GM21576 (cell line): ENCODE results near the gene SPOCK1.

ENCODE experiments used
- ATAC-seq: cut with Tn5 transposase; IDR thresholded peaks from one replicate; pipeline ENCODE4 v1.9.1; 2021; ENCODE audit warnings: mild to moderate bottlenecking, moderate library complexity; ENCODE audit not compliant: unreplicated experiment

SPOCK1 gene

DNA sequence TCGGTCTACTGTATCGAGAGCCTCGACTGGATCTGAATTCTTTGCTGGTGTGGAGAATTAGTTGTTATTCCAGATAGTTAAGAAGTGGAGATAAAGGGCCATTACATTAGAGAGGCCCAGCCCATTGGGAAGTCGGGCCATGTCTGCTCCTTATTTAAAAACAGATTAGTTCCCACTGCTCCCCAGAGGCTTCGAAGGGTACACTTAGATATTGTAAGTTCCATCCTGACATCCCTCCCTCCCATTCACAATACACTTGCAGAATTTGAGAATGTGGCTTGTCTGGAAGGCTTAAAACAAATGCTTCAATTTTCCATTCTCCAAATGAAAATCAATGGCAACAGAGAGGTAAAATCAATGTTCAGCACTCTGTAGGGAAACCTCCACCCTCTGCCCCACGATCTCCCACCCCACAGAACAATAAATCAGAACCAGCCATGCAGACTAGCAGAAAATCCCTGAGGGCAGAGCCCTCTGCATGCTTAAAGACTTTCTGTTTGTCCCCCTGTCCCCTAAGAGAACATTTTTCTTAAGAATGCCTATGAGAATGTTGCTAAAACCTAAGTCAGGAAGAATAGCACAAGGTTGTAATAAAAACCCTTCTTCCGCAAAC is 364.1 kb downstream of the SPOCK1 start:
- no peak for ATAC-seq

DNA sequence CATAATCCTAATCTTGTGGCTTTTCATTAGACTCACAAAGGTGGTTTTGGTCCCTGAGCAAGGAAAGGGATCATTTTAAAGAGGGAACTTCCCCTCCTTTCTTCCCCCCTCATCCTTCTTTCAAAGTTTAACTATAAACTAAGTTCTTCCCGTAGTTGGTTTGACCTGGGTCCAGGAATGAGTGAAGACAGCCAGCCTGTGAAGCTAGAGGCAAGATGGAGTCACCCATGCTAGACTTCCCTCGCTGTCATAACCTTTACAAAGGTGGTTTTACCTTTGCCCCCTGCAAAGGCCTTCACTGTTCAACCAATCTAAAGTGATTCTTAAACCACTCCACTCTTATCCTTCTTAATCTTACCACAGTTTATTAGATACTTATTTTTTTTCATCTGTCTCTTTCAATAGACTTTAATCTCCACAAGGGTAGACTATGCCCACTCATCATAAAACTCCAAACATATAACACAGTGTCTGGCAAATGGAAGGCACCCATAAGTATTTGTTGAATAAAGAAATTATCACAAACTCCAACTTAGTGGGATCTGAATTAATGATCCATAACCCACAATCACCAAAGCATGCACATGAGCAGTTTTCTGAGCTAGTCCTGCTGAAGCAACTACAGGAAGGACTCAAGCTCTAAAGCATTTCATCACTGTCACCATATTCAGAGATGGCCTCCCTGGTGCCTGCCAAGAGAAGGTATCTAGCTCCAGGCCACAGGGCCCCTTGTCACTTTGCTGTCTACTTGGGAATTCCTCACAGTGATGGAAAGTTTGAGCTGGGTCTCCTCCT is 369.0 kb downstream of the SPOCK1 start:
- no peak for ATAC-seq

DNA sequence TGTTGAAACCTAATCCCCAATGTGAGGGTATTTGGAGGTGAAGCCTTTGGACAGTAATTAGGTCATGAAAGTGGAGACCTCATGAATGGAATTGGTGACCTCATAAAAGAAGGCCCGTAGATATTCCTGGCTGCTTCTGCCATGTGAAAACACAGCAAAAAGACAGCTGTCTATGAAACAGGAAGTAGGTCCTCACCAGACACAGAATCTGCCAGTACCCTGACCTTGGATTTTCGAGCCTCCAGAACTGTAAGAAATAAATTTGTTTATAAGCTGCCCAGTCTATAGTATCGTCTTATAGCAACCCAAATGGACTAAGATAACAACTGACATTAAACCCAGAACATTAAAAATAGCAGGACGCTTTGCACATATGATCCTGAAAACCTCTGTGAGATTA is 371.1 kb downstream of the SPOCK1 start:
- ATAC-seq = no peak

DNA sequence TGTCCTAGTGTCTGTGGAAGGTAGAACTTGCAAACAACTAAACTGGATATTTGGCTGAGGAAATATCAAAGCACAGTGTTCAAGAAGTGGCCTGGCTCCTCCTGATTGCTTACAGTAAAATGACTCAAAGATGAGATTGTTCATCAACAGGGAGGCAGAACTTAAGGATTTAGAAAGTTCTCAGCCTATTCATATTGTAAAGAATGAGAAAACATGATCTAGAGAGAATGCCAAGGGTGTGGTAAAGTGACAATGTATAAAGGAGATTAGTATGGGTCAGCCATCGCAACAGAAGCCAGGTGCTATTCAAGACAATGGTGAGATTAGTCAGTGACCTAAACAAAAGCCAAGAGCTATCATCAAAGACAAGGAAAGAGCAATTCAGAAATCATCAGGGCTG is 372.3 kb downstream of the SPOCK1 start:
- ATAC-seq = no peak

DNA sequence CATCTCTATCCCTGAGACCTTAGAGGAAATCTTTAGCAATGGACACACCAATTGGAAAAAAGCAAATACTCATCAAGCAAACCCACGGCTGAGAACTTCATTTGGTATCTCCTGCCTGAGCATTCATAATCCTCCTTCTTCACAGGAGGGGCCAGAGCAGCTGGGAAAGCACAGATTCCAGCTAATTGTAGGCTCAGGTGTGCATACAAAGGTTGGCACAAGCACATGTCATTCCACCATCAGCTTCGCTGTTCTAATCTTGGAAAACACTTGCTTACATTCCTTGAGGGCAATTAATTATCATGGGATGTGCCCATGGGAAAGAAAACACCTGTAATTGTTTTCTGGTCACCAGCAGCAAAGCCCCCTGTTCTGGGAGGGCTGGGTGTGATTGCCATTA is 376.6 kb downstream of the SPOCK1 start:
- ATAC-seq = no peak

DNA sequence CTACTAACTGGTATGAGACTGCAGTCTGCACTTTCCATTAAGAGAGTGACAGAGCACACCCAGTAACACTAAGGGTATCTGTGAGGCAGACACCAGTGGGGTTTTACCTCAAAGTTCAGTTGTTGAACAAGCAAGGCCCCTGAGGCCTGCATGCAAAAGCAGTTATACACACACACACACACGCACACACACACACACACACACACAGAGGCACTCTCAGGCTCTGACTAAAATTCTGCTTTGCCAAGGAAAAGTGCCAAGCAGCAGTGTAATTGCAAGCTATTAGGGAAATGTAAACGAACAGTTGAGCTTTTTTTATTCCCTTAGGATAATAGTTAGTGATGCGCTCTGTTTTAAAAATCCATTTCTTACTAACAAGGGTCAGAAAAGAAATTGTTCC is 377.1 kb downstream of the SPOCK1 start:
- no peak for ATAC-seq

DNA sequence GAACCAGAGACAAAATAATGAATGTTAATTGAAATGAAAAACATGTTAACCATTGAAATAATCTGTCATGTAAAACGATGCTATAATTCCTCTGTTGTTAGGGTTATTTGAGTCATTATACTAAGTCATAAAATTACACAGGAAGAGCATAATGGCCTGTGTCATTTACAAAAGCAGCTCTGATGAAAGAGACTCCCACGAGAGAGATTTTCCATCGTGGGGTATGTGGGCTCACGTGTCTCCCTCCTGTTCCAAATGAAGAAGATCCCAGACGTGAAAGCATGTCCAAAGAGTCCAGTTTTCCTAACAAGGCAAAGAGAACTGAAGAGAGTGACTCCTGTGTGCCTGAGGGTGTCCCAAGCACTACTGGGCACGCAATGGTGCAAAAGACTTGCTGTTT is 379.8 kb downstream of the SPOCK1 start:
- ATAC-seq = no peak

DNA sequence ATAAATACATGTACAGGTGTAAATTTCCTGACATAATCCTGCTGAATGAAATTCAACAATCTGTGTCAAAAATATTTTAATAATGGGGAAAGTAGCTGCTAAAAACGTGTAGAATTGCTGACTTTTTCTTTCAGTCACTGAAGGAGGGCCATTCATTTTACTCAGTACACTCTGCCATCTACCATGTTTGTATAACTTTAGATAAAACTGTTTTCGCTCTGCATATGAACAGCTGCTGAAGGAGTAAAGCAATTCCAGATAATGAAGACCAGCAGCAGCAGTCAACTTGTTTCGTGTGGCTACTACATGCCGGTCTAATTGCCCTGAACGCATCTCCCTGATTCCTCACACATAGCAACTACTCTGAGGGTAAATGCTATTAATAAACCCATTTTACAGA is 380.5 kb downstream of the SPOCK1 start:
- ATAC-seq = no peak

DNA sequence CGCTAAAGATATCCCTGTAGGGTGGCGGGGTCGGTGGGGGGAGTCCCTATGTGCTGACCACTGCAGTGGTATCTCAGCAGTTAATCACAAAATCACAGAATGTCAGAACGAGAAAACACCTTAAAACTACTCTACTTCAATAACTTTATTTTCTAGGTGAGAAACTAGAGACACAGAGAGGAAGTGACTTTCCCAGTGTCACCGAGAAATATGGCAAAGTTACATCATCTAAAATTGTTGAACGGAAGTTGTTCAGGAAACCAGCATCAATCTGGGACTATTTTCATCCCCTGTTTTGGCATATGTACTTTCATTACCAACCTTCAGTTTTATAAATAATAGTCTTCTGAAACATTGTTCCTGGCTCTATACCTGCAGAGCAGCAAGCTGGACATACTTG is 384.0 kb downstream of the SPOCK1 start:
- ATAC-seq = no peak

DNA sequence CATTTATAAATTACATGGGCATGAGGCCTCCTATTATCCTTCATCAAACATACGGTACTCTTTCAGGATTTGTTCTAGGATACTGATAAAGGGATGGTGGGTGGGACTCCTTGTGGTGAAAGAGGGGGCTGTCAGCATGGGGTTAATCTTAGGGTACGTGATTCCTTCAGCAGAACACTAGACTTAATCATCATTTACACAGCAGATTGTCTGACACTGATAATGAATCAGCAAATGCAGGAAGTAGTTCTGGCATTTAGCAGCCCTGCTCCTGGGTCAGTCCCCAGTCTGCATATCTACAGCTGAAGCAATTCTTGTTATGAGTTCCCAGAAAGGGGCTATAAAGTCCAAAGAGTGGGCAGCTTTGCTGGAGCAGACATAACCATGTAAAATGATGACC is 384.6 kb downstream of the SPOCK1 start:
- ATAC-seq = no peak

DNA sequence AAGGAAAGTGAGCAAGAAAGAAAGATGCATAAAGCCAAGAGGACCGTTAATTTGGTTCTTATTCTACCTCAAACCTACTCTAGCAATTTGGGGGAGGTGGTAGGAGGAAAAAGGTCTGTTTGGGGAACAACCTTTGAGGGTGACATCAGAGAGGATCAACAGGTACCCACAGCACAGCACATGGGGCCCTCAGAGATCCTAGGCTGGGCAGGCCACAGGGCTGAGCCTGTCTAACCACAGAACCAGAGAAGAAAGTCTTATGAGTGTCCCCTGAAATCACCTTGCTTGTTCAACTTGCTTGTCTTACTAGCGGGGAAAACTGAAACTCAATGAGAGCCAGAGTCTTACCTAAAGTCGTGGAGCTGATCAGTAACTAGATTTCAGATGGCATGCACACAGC is 385.2 kb downstream of the SPOCK1 start:
- no peak for ATAC-seq

DNA sequence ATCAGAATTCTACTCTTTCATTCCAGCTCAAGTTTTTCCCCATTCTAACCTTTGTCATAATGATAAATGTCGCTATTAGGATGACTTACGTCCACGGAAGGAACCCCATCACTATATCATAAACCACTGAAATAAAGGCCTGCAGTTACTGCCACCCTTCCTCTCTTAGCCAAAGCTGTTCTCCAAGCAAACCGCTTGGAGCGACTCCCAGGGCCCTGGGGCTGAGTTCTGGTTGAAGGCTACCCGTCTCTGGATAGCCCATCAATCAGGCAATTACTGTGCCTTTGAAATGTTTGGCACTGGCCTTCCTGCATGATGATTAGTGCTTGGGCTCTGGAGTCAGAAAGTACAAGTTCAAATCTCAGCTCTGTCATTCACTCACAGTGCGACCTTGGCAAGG is 386.0 kb downstream of the SPOCK1 start:
- ATAC-seq = no peak

DNA sequence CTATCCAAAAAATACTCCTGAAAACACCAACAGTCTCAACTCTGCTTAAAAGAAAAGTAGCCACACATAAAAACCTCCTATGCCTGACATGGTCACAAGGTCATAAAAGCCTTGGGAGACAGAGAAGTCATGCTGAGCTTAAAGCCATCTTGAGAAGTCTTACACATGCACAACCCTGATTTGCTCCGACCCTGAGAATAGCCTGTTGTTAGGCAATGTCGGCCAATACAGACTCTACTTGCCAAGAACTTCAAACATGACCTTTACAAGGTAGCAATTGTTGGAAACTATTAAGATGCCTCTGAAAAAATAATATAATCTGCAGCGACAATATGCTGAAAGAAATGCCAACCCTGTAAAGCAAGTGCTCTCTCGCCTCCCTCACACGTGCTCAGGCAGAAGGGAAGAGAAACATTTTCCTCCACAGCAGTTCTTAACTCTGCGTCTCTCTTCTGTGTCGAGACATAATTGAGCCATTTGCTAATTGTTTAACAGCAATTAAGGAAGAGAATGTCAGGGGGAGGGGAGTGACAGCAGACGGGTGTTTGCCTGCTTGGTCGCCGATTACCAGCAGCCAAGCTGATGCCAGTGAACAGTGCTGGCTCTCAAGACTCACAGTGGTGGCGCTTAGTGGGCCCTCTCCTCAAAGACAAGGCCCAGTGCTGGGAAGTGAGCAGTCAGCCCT is 393.6 kb downstream of the SPOCK1 start:
- ATAC-seq = no peak

DNA sequence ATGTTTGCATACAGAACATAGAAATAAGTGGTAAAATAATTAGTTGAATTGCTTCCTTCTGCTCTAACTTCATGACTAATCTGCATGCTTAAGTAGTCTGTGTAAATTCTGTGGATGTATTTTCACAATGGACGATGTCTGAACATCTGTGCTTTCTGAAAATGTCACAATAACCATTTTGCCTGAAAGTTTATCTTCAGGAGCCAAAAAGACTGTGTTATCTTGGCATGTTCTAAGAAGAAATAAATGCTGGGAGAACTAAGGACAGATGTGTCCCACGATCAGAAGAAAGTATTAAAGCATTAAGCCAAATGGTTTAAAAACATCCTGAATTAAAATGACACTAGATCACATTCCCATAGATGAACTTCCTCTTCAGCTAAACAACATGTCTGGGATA is 397.6 kb downstream of the SPOCK1 start:
- no peak for ATAC-seq

DNA sequence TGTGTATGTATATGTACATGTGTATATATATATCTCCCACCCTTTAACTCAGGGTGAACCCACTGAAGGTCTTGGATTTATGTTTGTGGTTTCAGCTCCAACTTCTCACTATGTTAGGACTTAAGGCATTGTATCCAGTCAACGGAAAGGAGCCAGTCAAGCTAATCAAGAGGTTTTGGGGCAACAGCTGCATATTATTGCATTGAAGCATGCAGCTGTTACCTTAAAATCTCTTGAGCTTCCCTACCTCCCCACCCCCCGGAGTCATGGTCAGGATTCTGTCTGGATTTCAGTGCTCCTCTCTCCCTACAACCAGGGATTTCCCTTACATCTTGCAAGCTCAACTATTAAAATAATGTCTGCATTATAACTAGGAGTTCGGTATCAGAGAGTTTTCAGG is 399.5 kb downstream of the SPOCK1 start:
- ATAC-seq = no peak

DNA sequence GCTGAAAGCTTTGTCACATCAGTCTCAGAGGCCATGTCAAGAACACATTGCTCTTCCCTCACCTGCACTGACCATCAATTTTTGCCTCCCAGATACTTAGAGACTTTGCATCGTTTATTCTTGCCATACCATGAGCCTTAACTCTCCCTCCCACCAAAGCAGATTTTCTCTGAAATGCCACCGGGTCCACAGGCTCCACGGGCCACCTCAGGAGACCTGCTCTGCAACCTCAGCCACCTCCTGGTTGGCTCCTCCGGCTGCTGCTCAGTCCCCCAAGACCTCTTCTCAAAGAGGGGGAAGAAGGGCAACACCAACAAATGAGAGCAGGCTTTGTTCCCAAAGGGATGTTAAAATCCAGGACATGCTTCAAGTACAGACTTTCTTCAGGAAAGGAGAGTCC is 400.5 kb downstream of the SPOCK1 start:
- no peak for ATAC-seq

DNA sequence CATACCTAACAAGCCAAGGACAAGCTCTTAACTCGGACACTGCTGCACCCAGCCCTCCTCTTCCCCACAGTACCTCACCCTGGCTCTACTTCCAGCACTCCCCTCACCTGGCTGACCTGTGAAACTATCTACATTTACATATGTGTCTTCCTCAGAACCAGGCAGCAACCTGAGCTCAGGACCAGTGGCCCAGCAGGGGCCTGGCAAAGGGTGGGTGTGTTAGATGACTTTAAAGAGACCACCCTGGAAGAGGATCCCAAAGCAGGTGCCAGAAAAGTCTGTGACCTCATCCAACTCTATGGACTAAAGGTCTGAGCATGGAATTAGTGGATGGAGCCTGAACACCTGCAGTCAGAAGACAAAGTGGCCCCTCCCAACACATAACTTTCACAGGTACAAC is 400.9 kb downstream of the SPOCK1 start:
- no peak for ATAC-seq

DNA sequence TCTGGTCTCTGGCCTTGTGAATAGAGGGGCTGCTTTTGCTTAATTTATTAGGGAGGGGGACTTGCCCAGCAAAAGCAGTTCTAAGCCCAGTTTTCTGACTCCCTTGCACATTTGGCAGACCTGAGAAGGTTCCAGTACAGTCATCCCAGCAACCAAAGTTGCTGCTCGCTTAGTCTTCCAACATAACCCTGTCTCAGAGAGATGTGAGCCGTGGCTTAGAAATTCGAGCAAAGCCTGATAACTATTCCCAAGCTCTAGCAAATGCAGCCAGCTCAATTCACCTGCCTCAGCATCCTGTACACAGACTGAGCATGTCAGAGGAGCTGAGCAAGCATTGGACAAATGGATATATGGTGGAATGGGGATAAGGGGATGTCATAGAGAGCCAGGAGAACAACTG is 401.9 kb downstream of the SPOCK1 start:
- no peak for ATAC-seq

DNA sequence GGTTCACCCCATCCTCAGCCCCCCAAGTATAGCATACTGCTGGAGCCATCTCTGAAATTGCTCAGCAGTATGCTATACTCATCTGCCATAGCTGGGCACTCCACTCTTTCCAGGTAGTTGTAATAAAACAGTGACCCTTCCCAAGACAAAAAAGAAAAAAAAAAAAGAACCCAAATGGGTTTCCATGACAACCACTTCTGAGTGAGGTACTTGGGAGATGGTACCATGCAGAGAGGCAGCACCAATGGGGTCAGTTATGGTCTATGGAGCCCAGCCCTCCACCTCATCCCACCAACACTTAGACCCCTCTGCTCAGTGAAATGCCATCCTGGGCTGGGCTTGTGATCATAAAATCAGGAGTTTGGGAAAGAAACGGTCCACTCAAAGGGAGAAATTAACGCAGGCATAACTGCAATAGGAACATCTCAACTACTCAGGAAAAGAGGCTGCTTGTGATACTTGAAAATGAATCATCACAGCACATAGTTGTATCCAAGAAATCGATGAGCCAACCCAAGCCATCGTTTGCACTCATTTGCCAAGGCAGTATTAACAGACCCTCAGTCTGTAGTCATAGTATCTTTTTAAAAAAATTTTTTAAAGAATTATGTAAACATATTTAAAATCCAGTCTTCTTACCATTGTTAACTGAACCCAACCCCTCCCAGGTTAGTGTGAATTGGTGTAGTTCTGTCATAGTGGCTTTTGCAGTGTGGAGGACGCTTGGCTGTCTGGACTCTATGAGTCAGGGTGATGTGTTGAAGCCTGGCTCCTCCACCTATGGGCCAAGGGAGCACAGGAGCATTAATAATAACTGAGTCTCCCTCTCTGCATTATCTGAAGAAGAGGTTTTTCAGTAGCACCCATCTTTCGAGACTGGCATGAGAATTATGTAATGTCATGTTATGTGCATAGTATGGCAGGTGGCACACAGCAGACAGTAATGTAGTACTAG is 402.7 kb downstream of the SPOCK1 start:
- ATAC-seq = no peak

DNA sequence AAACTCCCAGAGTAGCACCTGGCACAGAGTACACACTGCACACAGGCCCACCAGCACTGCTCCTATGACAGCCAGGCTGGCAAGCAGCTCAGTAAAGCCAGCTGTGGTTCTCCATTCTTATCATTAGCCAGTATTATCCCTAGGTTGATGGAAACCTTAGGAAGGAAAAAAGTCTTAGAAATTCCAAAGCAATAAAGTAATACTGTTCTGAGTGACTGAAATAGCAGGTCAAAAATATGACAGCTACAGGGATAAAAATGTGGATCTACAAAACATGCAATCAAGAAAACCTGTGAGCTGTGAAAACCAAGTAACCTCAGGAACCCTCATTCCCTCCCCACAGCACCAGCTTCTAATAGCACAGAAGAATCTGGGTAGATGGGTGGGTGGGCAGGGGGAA is 403.5 kb downstream of the SPOCK1 start:
- no peak for ATAC-seq

DNA sequence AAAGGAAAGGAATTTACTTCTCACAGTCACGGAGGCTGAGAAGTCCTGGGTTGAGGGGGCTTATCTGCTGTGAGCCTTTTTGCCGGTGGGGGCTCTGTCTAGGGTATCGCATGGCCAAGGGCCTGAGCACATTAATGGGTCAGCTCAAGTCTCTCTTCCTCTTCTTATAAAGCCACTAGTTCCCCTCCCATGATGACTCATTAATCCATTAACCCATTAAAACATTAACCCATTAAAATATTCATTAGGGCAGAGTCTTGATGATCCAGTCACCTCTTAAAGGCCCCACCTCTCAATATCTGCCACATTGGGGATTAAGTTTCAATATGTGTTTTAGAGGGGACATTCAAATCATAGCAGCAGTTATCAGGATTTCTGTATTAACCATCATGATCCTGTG is 406.3 kb downstream of the SPOCK1 start:
- ATAC-seq = no peak
